Measurements from ENCODE around the gene KCNN1.

KCNN1 gene

DNA sequence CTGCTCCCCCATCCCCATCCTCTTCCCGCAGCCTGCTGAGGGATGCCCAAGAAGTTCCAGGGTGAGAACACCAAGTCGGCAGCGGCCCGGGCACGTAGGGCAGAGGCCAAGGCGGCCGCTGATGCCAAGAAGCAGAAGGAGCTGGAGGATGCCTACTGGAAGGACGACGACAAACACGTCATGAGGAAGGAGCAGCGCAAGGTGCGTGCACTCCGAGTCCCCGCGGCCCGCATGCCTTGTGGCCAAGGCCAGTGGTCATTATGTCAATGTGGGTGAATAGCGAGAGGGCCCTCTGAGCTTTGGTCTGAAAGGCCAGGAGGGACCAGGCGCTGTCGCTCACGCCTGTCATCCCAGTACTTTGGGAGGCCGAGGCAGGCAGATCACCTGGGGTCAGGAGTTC is 30.5 kb upstream of the KCNN1 start:
- no peak overlapping the region for H3K4me2 ChIP-seq (ENCODE audit: low read depth, low read length, poor library complexity, severe bottlenecking)
- H2AFZ ChIP-seq (ENCODE audit: low read length) = no peak overlapping the region
- no peak for TF ChIP-seq EZH2phosphoT487 (IDR thresholded peaks at IDR 0.05; ENCODE audit: borderline replicate concordance)
- TF ChIP-seq, protein P1, sequence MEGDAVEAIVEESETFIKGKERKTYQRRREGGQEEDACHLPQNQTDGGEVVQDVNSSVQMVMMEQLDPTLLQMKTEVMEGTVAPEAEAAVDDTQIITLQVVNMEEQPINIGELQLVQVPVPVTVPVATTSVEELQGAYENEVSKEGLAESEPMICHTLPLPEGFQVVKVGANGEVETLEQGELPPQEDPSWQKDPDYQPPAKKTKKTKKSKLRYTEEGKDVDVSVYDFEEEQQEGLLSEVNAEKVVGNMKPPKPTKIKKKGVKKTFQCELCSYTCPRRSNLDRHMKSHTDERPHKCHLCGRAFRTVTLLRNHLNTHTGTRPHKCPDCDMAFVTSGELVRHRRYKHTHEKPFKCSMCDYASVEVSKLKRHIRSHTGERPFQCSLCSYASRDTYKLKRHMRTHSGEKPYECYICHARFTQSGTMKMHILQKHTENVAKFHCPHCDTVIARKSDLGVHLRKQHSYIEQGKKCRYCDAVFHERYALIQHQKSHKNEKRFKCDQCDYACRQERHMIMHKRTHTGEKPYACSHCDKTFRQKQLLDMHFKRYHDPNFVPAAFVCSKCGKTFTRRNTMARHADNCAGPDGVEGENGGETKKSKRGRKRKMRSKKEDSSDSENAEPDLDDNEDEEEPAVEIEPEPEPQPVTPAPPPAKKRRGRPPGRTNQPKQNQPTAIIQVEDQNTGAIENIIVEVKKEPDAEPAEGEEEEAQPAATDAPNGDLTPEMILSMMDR (conservative IDR thresholded peaks at IDR 0.05; ENCODE audit: low read length) = no peak
- no peaks in the 10 kb centered on the region for H3K9me2 ChIP-seq (replicated peaks; ENCODE audit: low read depth, low read length)
- H3K4me1 ChIP-seq (ENCODE audit: insufficient read depth, low read length, poor library complexity, severe bottlenecking) = peaks cover 10% of the 10 kb centered on the region
- H3K79me2 ChIP-seq (ENCODE audit: insufficient read depth, low read length) = peaks cover 21% of the 10 kb centered on the region
- H4K20me1 ChIP-seq (ENCODE audit: insufficient read depth, low read length, poor library complexity, severe bottlenecking) = no peaks in the 10 kb centered on the region
- H3K9me3 ChIP-seq (ENCODE audit: insufficient read depth, low read depth, low read length) = no peaks in the 10 kb centered on the region
- H3K27me3 ChIP-seq (ENCODE audit: insufficient read depth, low read length, poor library complexity, severe bottlenecking) = no peaks in the 10 kb centered on the region
- H3K36me3 ChIP-seq (ENCODE audit: insufficient read depth, low read length) = peaks cover 4% of the 10 kb centered on the region; the same call in 1 of the 2 replicates
- H3K9ac ChIP-seq (ENCODE audit: low read depth, low read length, poor library complexity, severe bottlenecking) = no peak overlapping the region
- H3F3A ChIP-seq (ENCODE audit: low read depth) = no peaks in the 10 kb centered on the region
- no peak overlapping the region for H3K4me3 ChIP-seq (ENCODE audit: low read length, poor library complexity, severe bottlenecking)

DNA sequence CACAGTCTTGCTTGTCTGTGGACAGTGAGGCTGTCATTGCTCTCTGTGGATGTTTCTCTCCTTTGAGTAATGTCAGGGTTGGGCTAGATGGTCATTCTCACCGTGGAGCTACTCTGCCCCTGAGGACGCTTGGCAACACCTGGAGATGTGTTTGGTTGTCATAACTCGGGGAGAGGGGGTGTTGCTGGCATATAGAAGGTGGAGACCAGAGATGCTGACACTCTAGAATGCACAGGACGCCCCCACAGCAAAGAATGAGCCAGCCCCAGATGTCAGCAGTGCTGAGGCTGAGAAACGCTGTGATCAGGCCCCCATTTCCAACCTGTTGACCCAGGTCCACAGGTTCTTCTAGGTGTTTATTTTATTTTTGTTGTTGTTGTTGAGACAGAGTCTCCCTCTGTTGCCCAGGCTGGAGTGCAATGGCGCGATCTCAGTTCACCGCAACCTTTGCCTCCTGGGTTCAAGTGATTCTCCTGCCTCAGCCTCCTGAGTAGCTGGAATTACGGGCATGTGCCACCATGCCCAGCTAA is 29.5 kb upstream of the KCNN1 start:
- Histone ChIP-seq H3F3A (ENCODE audit: low read depth) (no peaks in the 10 kb centered on the region), H2AFZ (ENCODE audit: low read length) (no peak overlapping the region), H3K27me3 (ENCODE audit: insufficient read depth, low read length, poor library complexity, severe bottlenecking) (no peaks in the 10 kb centered on the region), H3K4me2 (ENCODE audit: low read depth, low read length, poor library complexity, severe bottlenecking) (no peak overlapping the region), H3K36me3 (ENCODE audit: insufficient read depth, low read length) (peaks cover 4% of the 10 kb centered on the region; the same call in 1 of the 2 replicates), H3K79me2 (ENCODE audit: insufficient read depth, low read length) (peaks cover 21% of the 10 kb centered on the region), H4K20me1 (ENCODE audit: insufficient read depth, low read length, poor library complexity, severe bottlenecking) (no peaks in the 10 kb centered on the region), H3K4me3 (ENCODE audit: low read length, poor library complexity, severe bottlenecking) (no peak overlapping the region), H3K9me2 (replicated peaks; ENCODE audit: low read depth, low read length) (no peaks in the 10 kb centered on the region), H3K4me1 (ENCODE audit: insufficient read depth, low read length, poor library complexity, severe bottlenecking) (peaks cover 10% of the 10 kb centered on the region), H3K9ac (ENCODE audit: low read depth, low read length, poor library complexity, severe bottlenecking) (no peak overlapping the region), H3K9me3 (ENCODE audit: insufficient read depth, low read depth, low read length) (no peaks in the 10 kb centered on the region)
- TF ChIP-seq, protein P1 (conservative IDR thresholded peaks at IDR 0.05; ENCODE audit: low read length) = no peak

- Histone ChIP-seq H3K4me3 (ENCODE audit: low read length, poor library complexity, severe bottlenecking) (no peak overlapping the region), H3K9me2 (replicated peaks; ENCODE audit: low read depth, low read length) (no peaks in the 10 kb centered on the region), H3K36me3 (ENCODE audit: insufficient read depth, low read length) (peaks cover 4% of the 10 kb centered on the region; the same call in 1 of the 2 replicates), H4K20me1 (ENCODE audit: insufficient read depth, low read length, poor library complexity, severe bottlenecking) (no peaks in the 10 kb centered on the region), H3K27me3 (ENCODE audit: insufficient read depth, low read length, poor library complexity, severe bottlenecking) (no peaks in the 10 kb centered on the region), H3K9ac (ENCODE audit: low read depth, low read length, poor library complexity, severe bottlenecking) (no peak overlapping the region), H3K9me3 (ENCODE audit: insufficient read depth, low read depth, low read length) (no peaks in the 10 kb centered on the region), H3F3A (ENCODE audit: low read depth) (no peaks in the 10 kb centered on the region), H3K79me2 (ENCODE audit: insufficient read depth, low read length) (peaks cover 17% of the 10 kb centered on the region), H2AFZ (ENCODE audit: low read length) (no peak overlapping the region), H3K4me1 (ENCODE audit: insufficient read depth, low read length, poor library complexity, severe bottlenecking) (peaks cover 7% of the 10 kb centered on the region), H3K4me2 (ENCODE audit: low read depth, low read length, poor library complexity, severe bottlenecking) (no peak overlapping the region)
- TF ChIP-seq EZH2phosphoT487 (IDR thresholded peaks at IDR 0.05; ENCODE audit: borderline replicate concordance) = no peak
- TF ChIP-seq, protein P1 (conservative IDR thresholded peaks at IDR 0.05; ENCODE audit: low read length) = peak; percentile 88
Measured at GRCh38 chr19:17938092-17938845, 28.6 kb upstream of the KCNN1 start.

Measured in Loucy (cell line).